Neuronal stem cell (in vitro differentiated cells): ENCODE data around the gene RAP1GAP.

Experiments used
- DNase-seq: peaks from one replicate; pipeline ENCODE4 v3.0.0-alpha.2; 2013; ENCODE audit warnings: low spot score
- H2AFZ ChIP-seq: one replicate; pipeline ENCODE4 v1.6.1; 2013; ENCODE audit warnings: mild to moderate bottlenecking, low read length, inconsistent platforms
- H2AK5ac ChIP-seq: 2 replicates; pipeline ENCODE4 v1.6.1; 2013; ENCODE audit warnings: low read depth, mild to moderate bottlenecking, inconsistent platforms, low read length, moderate library complexity, mixed read lengths
- H2BK120ac ChIP-seq: 2 replicates; pipeline ENCODE4 v1.6.1; 2013; ENCODE audit warnings: low read depth, mild to moderate bottlenecking, inconsistent platforms, low read length, moderate library complexity, mixed read lengths
- H2BK12ac ChIP-seq: one replicate; pipeline ENCODE4 v1.6.1; 2013; ENCODE audit warnings: low read length, inconsistent platforms
- H2BK15ac ChIP-seq: 2 replicates; pipeline ENCODE4 v1.6.1; 2013; ENCODE audit warnings: mild to moderate bottlenecking, low read length, inconsistent platforms, mixed read lengths
- H2BK5ac ChIP-seq: one replicate; pipeline ENCODE4 v1.6.1; 2013; ENCODE audit warnings: inconsistent platforms, mild to moderate bottlenecking, low read length, moderate library complexity
- H3K14ac ChIP-seq: one replicate; pipeline ENCODE4 v1.6.1; 2013; ENCODE audit warnings: low read length, inconsistent platforms
- H3K18ac ChIP-seq: 2 replicates; pipeline ENCODE4 v1.6.1; 2013; ENCODE audit warnings: low read length, inconsistent platforms
- H3K23ac ChIP-seq: 2 replicates; pipeline ENCODE4 v1.6.1; 2013; ENCODE audit warnings: low read depth, mild to moderate bottlenecking, mixed read lengths, low read length, inconsistent platforms; ENCODE audit not compliant: poor library complexity
- H3K27ac ChIP-seq: replicated peaks from 3 replicates; pipeline ENCODE4 v1.5.1; 2013; ENCODE audit warnings: low read length, inconsistent platforms
- H3K27me3 ChIP-seq, 3 experiments: 2 replicates each; pipeline ENCODE4 v1.6.1; 2013; ENCODE audit warnings: low read length in 3 of 3, mild to moderate bottlenecking in 2 of 3, inconsistent platforms in 1 of 3, low read depth in 1 of 3, mixed read lengths in 1 of 3, moderate library complexity in 1 of 3; ENCODE audit not compliant: control insufficient read depth in 3 of 3, insufficient read depth in 3 of 3
- H3K36me3 ChIP-seq, 2 donors: replicated peaks in 1 of 2; 2 replicates each; pipeline ENCODE4 v1.6.1; 2013; ENCODE audit warnings: low read length in 2 of 2; ENCODE audit not compliant: control insufficient read depth in 2 of 2, insufficient read depth in 2 of 2
- H3K4ac ChIP-seq: 2 replicates; pipeline ENCODE4 v1.6.1; 2013; ENCODE audit warnings: inconsistent platforms, mild to moderate bottlenecking, low read length, moderate library complexity
- H3K4me1 ChIP-seq, 2 donors: 1 replicate in 1 of 2; 2 replicates in 1 of 2; pipeline ENCODE4 v1.6.1; 2013; ENCODE audit warnings: low read length in 2 of 2, low read depth in 1 of 2; ENCODE audit not compliant: control insufficient read depth in 2 of 2, insufficient read depth in 1 of 2
- H3K4me2 ChIP-seq: one replicate; pipeline ENCODE4 v1.6.1; 2013; ENCODE audit warnings: mild to moderate bottlenecking, low read length, inconsistent platforms; ENCODE audit not compliant: insufficient read depth, poor library complexity, severe bottlenecking
- H3K4me3 ChIP-seq, 2 donors: 2 replicates each; pipeline ENCODE4 v1.5.1; 2013; ENCODE audit warnings: low read length in 2 of 2, mild to moderate bottlenecking in 2 of 2, inconsistent platforms in 1 of 2, moderate library complexity in 1 of 2
- H3K79me1 ChIP-seq: one replicate; pipeline ENCODE4 v1.6.1; 2013; ENCODE audit warnings: low read depth, mild to moderate bottlenecking, inconsistent platforms, low read length, moderate library complexity
- H3K9ac ChIP-seq: one replicate; pipeline ENCODE4 v1.6.1; 2013; ENCODE audit warnings: mild to moderate bottlenecking, low read depth, low read length, inconsistent platforms; ENCODE audit not compliant: poor library complexity
- H3K9me3 ChIP-seq, 2 donors: replicated peaks in 1 of 2; 2 replicates each; pipeline versions ENCODE3 to v1.6.1; 2013; ENCODE audit warnings: low read length in 2 of 2, mild to moderate bottlenecking in 2 of 2, inconsistent platforms in 1 of 2, low read depth in 1 of 2, mixed read lengths in 1 of 2, moderate library complexity in 1 of 2; ENCODE audit not compliant: control insufficient read depth in 2 of 2, insufficient read depth in 1 of 2
- H4K8ac ChIP-seq: one replicate; pipeline ENCODE4 v1.6.1; 2013; ENCODE audit warnings: low read depth, mild to moderate bottlenecking, inconsistent platforms, low read length, moderate library complexity
- H4K91ac ChIP-seq: one replicate; pipeline ENCODE4 v1.6.1; 2013; ENCODE audit warnings: low read length, low read depth, mild to moderate bottlenecking, inconsistent platforms; ENCODE audit not compliant: poor library complexity
- WGBS, 2 donors: extraction: QIAGEN DNeasy Blood & Tissue Kit; methylation state at CpG; one replicate each; pipeline ENCODE4 v1.1.7; 2013; ENCODE audit warnings: missing lambda C conversion rate in 2 of 2, mixed read lengths in 1 of 2; ENCODE audit not compliant: insufficient read length in 2 of 2, insufficient replicate concordance in 1 of 2; ENCODE audit errors: extremely low coverage in 2 of 2; 5-methylcytosine and 5-hydroxymethylcytosine counted together

RAP1GAP gene

DNA sequence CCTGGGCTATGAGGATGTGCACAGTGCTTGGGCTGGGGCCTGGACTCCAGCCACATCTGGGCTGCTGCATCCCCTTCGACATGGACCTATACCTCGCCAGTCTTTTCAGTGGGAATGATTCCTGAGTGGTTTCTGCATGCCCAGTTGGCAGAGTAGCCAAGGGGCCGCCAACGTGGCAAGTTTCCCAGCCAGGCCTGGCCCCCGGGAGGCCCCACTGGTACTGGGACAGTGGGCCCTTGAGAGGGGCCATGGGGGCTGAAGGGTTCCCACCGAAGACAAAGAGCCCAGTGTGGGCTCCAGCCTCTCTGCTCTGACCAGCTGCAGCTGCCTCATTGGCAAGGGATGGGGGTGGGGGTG lies 15.4 kb downstream of the RAP1GAP start:
- Histone ChIP-seq H3K23ac (no peak overlapping the region), H3K36me3 (no peaks in the 10 kb centered on the region), H3K79me1 (peaks cover 2% of the 10 kb centered on the region), H2BK5ac (no peak overlapping the region), H2BK120ac (no peak overlapping the region), H2AFZ (no peak overlapping the region), H2BK12ac (no peak overlapping the region), H3K9ac (no peak overlapping the region), H3K4ac (no peak overlapping the region), H3K4me1 (peaks cover 14 to 16% of the 10 kb centered on the region in 2 donors), H3K27ac (no peak overlapping the region), H2AK5ac (no peak overlapping the region), H3K4me3 (no peak overlapping the region), H3K27me3 (peaks cover 0 to 58% (median 12%) of the 10 kb centered on the region in 3 experiments), H4K8ac (no peak overlapping the region), H3K9me3 (no peaks in the 10 kb centered on the region), H3K14ac (no peak overlapping the region), H2BK15ac (no peak overlapping the region), H3K4me2 (no peak overlapping the region), H3K18ac (no peak overlapping the region), H4K91ac (no peak overlapping the region)
- DNase-seq = no peak
- no CpG with 5 or more reads among the region's 6 CpGs for WGBS, 2 donors

DNA sequence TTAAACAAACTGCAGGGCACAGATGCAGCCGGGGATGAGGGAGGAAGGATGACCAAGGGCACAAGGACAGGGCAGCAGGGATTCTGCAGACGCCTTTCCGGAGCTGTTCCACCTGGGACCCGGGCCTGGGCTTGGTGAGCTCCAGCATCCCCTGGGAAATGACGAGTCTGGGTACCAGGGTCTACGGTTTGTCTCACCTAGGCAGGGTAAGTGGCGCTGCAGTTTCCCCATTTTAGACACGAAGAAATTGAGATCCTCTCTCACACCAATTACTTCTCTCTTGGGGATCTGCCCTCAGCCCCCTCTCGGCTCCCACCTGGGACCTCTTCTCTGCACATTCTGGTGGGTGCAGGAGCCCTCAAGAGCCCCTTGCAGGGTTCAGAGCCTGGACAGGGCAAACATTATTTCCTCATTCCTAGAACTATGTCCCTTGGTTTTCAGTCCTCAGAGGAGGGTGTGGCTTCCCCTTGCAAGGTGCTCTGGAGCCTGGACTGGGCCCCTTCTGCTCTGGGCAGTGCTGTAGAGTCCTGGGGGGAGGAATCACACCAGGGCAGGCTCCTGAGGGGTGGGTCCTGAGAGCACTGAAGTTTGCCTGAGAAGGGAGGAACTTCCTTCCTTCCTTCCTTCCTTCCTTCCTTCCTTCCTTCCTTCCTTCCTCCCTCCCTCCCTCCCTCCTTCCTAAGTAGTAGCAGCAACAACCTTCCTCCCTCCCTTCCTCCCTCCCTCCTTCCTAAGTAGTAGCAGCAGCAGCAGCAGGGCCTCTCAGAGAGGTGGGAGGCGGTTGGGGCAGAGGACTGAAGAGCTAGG lies 16.0 kb downstream of the RAP1GAP start:
- H3K9me3 ChIP-seq = no peaks in the 10 kb centered on the region
- H3K4ac ChIP-seq = no peak overlapping the region
- no peak overlapping the region for H4K91ac ChIP-seq
- H3K27ac ChIP-seq = no peak overlapping the region
- no peak overlapping the region for H3K4me2 ChIP-seq
- H3K4me3 ChIP-seq = no peak overlapping the region
- peak overlapping the region; percentile 11 for H2BK15ac ChIP-seq
- no CpG with 5 or more reads among the region's 10 CpGs for WGBS, 2 donors
- no peak overlapping the region for H2BK5ac ChIP-seq
- H4K8ac ChIP-seq = no peak overlapping the region
- peaks cover 2% of the 10 kb centered on the region for H3K79me1 ChIP-seq
- H3K27me3 ChIP-seq = peaks cover 0 to 58% (median 12%) of the 10 kb centered on the region in 3 experiments
- no peak overlapping the region for H2AFZ ChIP-seq
- H3K9ac ChIP-seq = no peak overlapping the region
- H3K18ac ChIP-seq = no peak overlapping the region
- no peak overlapping the region for H3K14ac ChIP-seq
- no peak for DNase-seq
- H2AK5ac ChIP-seq = no peak overlapping the region
- no peak overlapping the region for H3K23ac ChIP-seq
- no peak overlapping the region for H2BK120ac ChIP-seq
- H3K4me1 ChIP-seq = peaks cover 14 to 16% of the 10 kb centered on the region in 2 donors
- H2BK12ac ChIP-seq = no peak overlapping the region
- no peaks in the 10 kb centered on the region for H3K36me3 ChIP-seq

- Histone ChIP-seq H3K23ac (no peak overlapping the region), H2BK12ac (no peak overlapping the region), H3K79me1 (peaks cover 2% of the 10 kb centered on the region), H2BK120ac (no peak overlapping the region), H2BK15ac (peak overlapping the region; percentile 35), H3K27ac (no peak overlapping the region), H3K4me1 (peaks cover 14 to 16% of the 10 kb centered on the region in 2 donors), H3K14ac (no peak overlapping the region), H3K18ac (peak overlapping the region; percentile 54), H2BK5ac (no peak overlapping the region), H2AFZ (peak overlapping the region; percentile 68), H3K4ac (no peak overlapping the region), H3K9me3 (no peaks in the 10 kb centered on the region), H3K36me3 (no peaks in the 10 kb centered on the region), H4K8ac (no peak overlapping the region), H3K4me2 (peak overlapping the region; percentile 47), H3K4me3 (peak overlapping the region; percentile 18 to 68), H4K91ac (no peak overlapping the region), H3K27me3 (peaks cover 0 to 54% (median 12%) of the 10 kb centered on the region in 3 experiments), H3K9ac (no peak overlapping the region), H2AK5ac (peak overlapping the region; percentile 15)
- no peak for DNase-seq
- no CpG with 5 or more reads among the region's 39 CpGs for WGBS, 2 donors
These were observed 16.8 kb downstream of the RAP1GAP start for GRCh38 chr1:21652101-21652936.
